WTC11 (cell line): Measurements from ENCODE around the gene CORO7. TPM values are rescaled to one million over a fixed set of nuclear protein-coding genes. Genes with fewer than 3 reads are reported as not detected.

Experiments
- ATF6 ChIP-seq: sonication (generic); formaldehyde crosslinking; IDR thresholded peaks from 2 replicates; pipeline ENCODE4 v1.8.1; 2023; ENCODE audit warnings: mild to moderate bottlenecking, missing genetic modification reagents
- ESRRA ChIP-seq: sonication (generic); formaldehyde crosslinking; IDR thresholded peaks from 2 replicates; pipeline ENCODE4 v1.8.1; 2022; ENCODE audit warnings: mild to moderate bottlenecking, missing genetic modification reagents, borderline replicate concordance
- HMGA2 ChIP-seq: fragments of 250-450 bp; sonication (Bioruptor Pico); IDR thresholded peaks from 2 replicates; pipeline ENCODE4 v1.4.0; 2021; ENCODE audit warnings: mild to moderate bottlenecking, moderate library complexity
- IRF2 ChIP-seq: sonication (generic); formaldehyde crosslinking; IDR thresholded peaks from 2 replicates; pipeline ENCODE4 v1.8.0; 2022; ENCODE audit warnings: low read depth, missing genetic modification reagents, borderline replicate concordance
- MXD4 ChIP-seq: fragments of 250-450 bp; sonication (Bioruptor Pico); IDR thresholded peaks from 2 replicates; pipeline ENCODE4 v1.8.0; 2021; ENCODE audit warnings: mild to moderate bottlenecking, moderate library complexity, borderline replicate concordance
- MYBL2 ChIP-seq: sonication (generic); formaldehyde crosslinking; IDR thresholded peaks from 2 replicates; pipeline ENCODE4 v1.8.1; 2023; ENCODE audit warnings: mild to moderate bottlenecking, moderate library complexity, missing genetic modification reagents
- NR2C2 ChIP-seq: sonication (generic); formaldehyde crosslinking; IDR thresholded peaks from 2 replicates; pipeline ENCODE4 v1.8.0; 2022; ENCODE audit warnings: mild to moderate bottlenecking, missing genetic modification reagents
- NR3C1 ChIP-seq: sonication (generic); formaldehyde crosslinking; conservative IDR thresholded peaks from 2 replicates; pipeline ENCODE4 v1.8.1; 2023; ENCODE audit warnings: low read depth, mild to moderate bottlenecking, missing genetic modification reagents
- OVOL2 ChIP-seq: fragments of 250-450 bp; sonication (Bioruptor Pico); IDR thresholded peaks from 2 replicates; pipeline ENCODE4 v1.9.0; 2021; ENCODE audit warnings: mild to moderate bottlenecking, borderline replicate concordance
- PREB ChIP-seq: sonication (generic); formaldehyde crosslinking; IDR thresholded peaks from 2 replicates; pipeline ENCODE4 v1.8.1; 2022; ENCODE audit warnings: mild to moderate bottlenecking, missing genetic modification reagents, moderate library complexity, borderline replicate concordance
- RELA ChIP-seq: sonication (generic); formaldehyde crosslinking; IDR thresholded peaks from 2 replicates; pipeline ENCODE4 v1.8.1; 2022; ENCODE audit warnings: missing genetic modification reagents, mild to moderate bottlenecking, borderline replicate concordance
- RORB ChIP-seq: fragments of 250-450 bp; sonication (Bioruptor Pico); IDR thresholded peaks from 2 replicates; pipeline ENCODE4 v1.9.0; 2021; ENCODE audit warnings: mild to moderate bottlenecking
- TEAD1 ChIP-seq: sonication (generic); formaldehyde crosslinking; IDR thresholded peaks from 2 replicates; pipeline ENCODE4 v1.8.0; 2022; ENCODE audit warnings: mild to moderate bottlenecking, missing genetic modification reagents
- ZMAT4 ChIP-seq: fragments of 250-450 bp; sonication (Bioruptor Pico); IDR thresholded peaks from 2 replicates; pipeline ENCODE4 v1.9.0; 2021; ENCODE audit warnings: mild to moderate bottlenecking
- ZNF232 ChIP-seq: sonication (generic); formaldehyde crosslinking; IDR thresholded peaks from 2 replicates; pipeline ENCODE4 v1.8.0; 2022; ENCODE audit warnings: mild to moderate bottlenecking, missing genetic modification reagents
- ZNF263 ChIP-seq: sonication (generic); formaldehyde crosslinking; IDR thresholded peaks from 2 replicates; pipeline ENCODE4 v1.8.1; 2022; ENCODE audit warnings: low read depth, mild to moderate bottlenecking, moderate library complexity, missing genetic modification reagents
- ZNF281 ChIP-seq: sonication (generic); formaldehyde crosslinking; IDR thresholded peaks from 2 replicates; pipeline ENCODE4 v1.8.0; 2023; ENCODE audit warnings: mild to moderate bottlenecking, missing genetic modification reagents
- ZNF416 ChIP-seq: fragments of 250-450 bp; sonication (Bioruptor Pico); IDR thresholded peaks from 2 replicates; pipeline ENCODE4 v1.9.0; 2021; ENCODE audit warnings: mild to moderate bottlenecking, inconsistent platforms
- ZNF671 ChIP-seq: fragments of 250-450 bp; sonication (Bioruptor Pico); IDR thresholded peaks from 2 replicates; pipeline ENCODE4 v1.8.0; 2021; ENCODE audit warnings: mild to moderate bottlenecking
- total RNA-seq: library from RNA; stranded (reverse); gene quantifications from 3 replicates; pipeline ENCODE4 v1.2.3, GENCODE V29; 2021
- TF ChIP-seq, protein P1 (sequence below): sonication (generic); formaldehyde crosslinking; IDR thresholded peaks from 2 replicates; pipeline ENCODE4 v1.8.0; 2022; ENCODE audit warnings: missing genetic modification reagents
- TF ChIP-seq, protein P2 (sequence below): sonication (generic); formaldehyde crosslinking; IDR thresholded peaks from 2 replicates; pipeline ENCODE4 v1.8.1; 2022; ENCODE audit warnings: low read depth, missing genetic modification reagents, borderline replicate concordance
- TF ChIP-seq, protein P3 (sequence below): fragments of 200-600 bp; IDR thresholded peaks from 2 replicates; pipeline ENCODE4 v1.8.0; 2022; ENCODE audit warnings: antibody characterized with exemption
- TF ChIP-seq, protein P4 (sequence below): sonication (generic); formaldehyde crosslinking; IDR thresholded peaks from 2 replicates; pipeline ENCODE4 v1.8.0; 2022; ENCODE audit warnings: mild to moderate bottlenecking, missing genetic modification reagents
- TF ChIP-seq, protein P5 (sequence below): sonication (generic); formaldehyde crosslinking; IDR thresholded peaks from 2 replicates; pipeline ENCODE4 v1.8.1; 2022; ENCODE audit warnings: mild to moderate bottlenecking, moderate library complexity, missing genetic modification reagents

The CORO7 gene
- total RNA-seq, 1 experiment from 2014 or later, result 45.5 TPM

- TF ChIP-seq PREB (CRISPR knock-in tag), result no peak; the same call in 1 of the 2 replicates
- TF ChIP-seq, protein P1, sequence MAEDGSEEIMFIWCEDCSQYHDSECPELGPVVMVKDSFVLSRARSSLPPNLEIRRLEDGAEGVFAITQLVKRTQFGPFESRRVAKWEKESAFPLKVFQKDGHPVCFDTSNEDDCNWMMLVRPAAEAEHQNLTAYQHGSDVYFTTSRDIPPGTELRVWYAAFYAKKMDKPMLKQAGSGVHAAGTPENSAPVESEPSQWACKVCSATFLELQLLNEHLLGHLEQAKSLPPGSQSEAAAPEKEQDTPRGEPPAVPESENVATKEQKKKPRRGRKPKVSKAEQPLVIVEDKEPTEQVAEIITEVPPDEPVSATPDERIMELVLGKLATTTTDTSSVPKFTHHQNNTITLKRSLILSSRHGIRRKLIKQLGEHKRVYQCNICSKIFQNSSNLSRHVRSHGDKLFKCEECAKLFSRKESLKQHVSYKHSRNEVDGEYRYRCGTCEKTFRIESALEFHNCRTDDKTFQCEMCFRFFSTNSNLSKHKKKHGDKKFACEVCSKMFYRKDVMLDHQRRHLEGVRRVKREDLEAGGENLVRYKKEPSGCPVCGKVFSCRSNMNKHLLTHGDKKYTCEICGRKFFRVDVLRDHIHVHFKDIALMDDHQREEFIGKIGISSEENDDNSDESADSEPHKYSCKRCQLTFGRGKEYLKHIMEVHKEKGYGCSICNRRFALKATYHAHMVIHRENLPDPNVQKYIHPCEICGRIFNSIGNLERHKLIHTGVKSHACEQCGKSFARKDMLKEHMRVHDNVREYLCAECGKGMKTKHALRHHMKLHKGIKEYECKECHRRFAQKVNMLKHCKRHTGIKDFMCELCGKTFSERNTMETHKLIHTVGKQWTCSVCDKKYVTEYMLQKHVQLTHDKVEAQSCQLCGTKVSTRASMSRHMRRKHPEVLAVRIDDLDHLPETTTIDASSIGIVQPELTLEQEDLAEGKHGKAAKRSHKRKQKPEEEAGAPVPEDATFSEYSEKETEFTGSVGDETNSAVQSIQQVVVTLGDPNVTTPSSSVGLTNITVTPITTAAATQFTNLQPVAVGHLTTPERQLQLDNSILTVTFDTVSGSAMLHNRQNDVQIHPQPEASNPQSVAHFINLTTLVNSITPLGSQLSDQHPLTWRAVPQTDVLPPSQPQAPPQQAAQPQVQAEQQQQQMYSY, result no peak
- no peak for TF ChIP-seq ZMAT4 (CRISPR knock-in tag)
- peak; percentile 16; the same call in 1 of the 2 replicates for TF ChIP-seq TEAD1 (CRISPR knock-in tag)
- TF ChIP-seq HMGA2 (CRISPR knock-in tag), result no peak
- no peak for TF ChIP-seq ATF6 (CRISPR knock-in tag)
- no peak for TF ChIP-seq MXD4
- no peak for TF ChIP-seq ZNF232 (CRISPR knock-in tag)
- TF ChIP-seq ZNF281 (CRISPR knock-in tag), result no peak
- TF ChIP-seq IRF2 (CRISPR knock-in tag), result no peak
- TF ChIP-seq, protein P2, sequence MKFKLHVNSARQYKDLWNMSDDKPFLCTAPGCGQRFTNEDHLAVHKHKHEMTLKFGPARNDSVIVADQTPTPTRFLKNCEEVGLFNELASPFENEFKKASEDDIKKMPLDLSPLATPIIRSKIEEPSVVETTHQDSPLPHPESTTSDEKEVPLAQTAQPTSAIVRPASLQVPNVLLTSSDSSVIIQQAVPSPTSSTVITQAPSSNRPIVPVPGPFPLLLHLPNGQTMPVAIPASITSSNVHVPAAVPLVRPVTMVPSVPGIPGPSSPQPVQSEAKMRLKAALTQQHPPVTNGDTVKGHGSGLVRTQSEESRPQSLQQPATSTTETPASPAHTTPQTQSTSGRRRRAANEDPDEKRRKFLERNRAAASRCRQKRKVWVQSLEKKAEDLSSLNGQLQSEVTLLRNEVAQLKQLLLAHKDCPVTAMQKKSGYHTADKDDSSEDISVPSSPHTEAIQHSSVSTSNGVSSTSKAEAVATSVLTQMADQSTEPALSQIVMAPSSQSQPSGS (CRISPR knock-in tag), result no peak
- TF ChIP-seq ZNF416 (CRISPR knock-in tag), result no peak
- no peak; the same call in 1 of the 2 replicates for TF ChIP-seq ESRRA
- no peak for TF ChIP-seq NR2C2 (CRISPR knock-in tag)
- no peak for TF ChIP-seq MYBL2 (CRISPR knock-in tag)
- TF ChIP-seq, protein P3, sequence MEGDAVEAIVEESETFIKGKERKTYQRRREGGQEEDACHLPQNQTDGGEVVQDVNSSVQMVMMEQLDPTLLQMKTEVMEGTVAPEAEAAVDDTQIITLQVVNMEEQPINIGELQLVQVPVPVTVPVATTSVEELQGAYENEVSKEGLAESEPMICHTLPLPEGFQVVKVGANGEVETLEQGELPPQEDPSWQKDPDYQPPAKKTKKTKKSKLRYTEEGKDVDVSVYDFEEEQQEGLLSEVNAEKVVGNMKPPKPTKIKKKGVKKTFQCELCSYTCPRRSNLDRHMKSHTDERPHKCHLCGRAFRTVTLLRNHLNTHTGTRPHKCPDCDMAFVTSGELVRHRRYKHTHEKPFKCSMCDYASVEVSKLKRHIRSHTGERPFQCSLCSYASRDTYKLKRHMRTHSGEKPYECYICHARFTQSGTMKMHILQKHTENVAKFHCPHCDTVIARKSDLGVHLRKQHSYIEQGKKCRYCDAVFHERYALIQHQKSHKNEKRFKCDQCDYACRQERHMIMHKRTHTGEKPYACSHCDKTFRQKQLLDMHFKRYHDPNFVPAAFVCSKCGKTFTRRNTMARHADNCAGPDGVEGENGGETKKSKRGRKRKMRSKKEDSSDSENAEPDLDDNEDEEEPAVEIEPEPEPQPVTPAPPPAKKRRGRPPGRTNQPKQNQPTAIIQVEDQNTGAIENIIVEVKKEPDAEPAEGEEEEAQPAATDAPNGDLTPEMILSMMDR, result no peak
- peak; percentile 83; the same call in 1 of the 2 replicates for TF ChIP-seq RELA (CRISPR knock-in tag)
- TF ChIP-seq RORB (CRISPR knock-in tag), result no peak
- no peak for TF ChIP-seq OVOL2 (CRISPR knock-in tag)
- TF ChIP-seq, protein P4, sequence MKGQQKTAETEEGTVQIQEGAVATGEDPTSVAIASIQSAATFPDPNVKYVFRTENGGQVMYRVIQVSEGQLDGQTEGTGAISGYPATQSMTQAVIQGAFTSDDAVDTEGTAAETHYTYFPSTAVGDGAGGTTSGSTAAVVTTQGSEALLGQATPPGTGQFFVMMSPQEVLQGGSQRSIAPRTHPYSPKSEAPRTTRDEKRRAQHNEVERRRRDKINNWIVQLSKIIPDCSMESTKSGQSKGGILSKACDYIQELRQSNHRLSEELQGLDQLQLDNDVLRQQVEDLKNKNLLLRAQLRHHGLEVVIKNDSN (CRISPR knock-in tag), result peak; percentile 12; the same call in 1 of the 2 replicates
- no peak for TF ChIP-seq ZNF263 (CRISPR knock-in tag)
- TF ChIP-seq, protein P5, sequence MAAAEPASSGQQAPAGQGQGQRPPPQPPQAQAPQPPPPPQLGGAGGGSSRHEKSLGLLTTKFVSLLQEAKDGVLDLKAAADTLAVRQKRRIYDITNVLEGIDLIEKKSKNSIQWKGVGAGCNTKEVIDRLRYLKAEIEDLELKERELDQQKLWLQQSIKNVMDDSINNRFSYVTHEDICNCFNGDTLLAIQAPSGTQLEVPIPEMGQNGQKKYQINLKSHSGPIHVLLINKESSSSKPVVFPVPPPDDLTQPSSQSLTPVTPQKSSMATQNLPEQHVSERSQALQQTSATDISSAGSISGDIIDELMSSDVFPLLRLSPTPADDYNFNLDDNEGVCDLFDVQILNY (CRISPR knock-in tag), result peak; percentile 93
- TF ChIP-seq NR3C1 (CRISPR knock-in tag), result no peak
- TF ChIP-seq ZNF671, result no peak
These were observed 9.1 kb upstream of the CORO7 start, which contains the start of gene DNAJA3 (continued) for GRCh38 chr16:4425378-4426020.
